GM12878 (cell line): Measurements from ENCODE around the gene CD99. TPM values are rescaled to one million over a fixed set of nuclear protein-coding genes. Genes with fewer than 3 reads are reported as not detected.

Source experiments
- ATAC-seq: fragments of 200-7000 bp; cut with Tn5 transposase; 3 replicates; pipeline ENCODE4 v1.9.1; 2020; ENCODE audit warnings: mild to moderate bottlenecking, moderate library complexity
- BruUV-seq: library from RNA; stranded (reverse); fragments of 400-500 nt; replicated peaks from 2 replicates; lab custom pipeline; 2021; lab: Mats Ljungman, UMichigan
- CTCF ChIA-PET: fragments of 300-600 bp; sonication (Branson Sonifier 250); formaldehyde crosslinking; extraction: SDS; loops from one replicate; lab custom pipeline; 2021; ENCODE audit warnings: inconsistent platforms; lab: Yijun Ruan, JAX
- POLR2A ChIA-PET: fragments of 350-600 bp; formaldehyde crosslinking; extraction: SDS; loops from one replicate; lab custom pipeline; 2021; ENCODE audit warnings: inconsistent platforms; lab: Charles Lee
- RAD21 ChIA-PET: fragments of 300-600 bp; sonication (Branson Sonifier 250); formaldehyde crosslinking; loops from one replicate; lab custom pipeline; 2023; ENCODE audit warnings: antibody characterized with exemption; ENCODE audit not compliant: unreplicated experiment; lab: Charles Lee
- SMC1A ChIA-PET: fragments of 300-600 bp; sonication (Branson Sonifier 250); formaldehyde crosslinking; loops from one replicate; lab custom pipeline; 2023; ENCODE audit not compliant: unreplicated experiment, uncharacterized antibody; lab: Charles Lee
- DNase-seq: peaks from one replicate; pipeline ENCODE4 v3.0.0-alpha.2; 2011; ENCODE audit warnings: low read depth, low spot score
- FAIRE-seq: peaks from 3 replicates; lab custom pipeline; 2011; peaks lifted over from hg19 to GRCh38; lab: Jason Lieb, UNC
- H2AFZ ChIP-seq: 2 replicates; pipeline ENCODE4 v1.6.0; 2011; ENCODE audit warnings: low read depth, low read length, control low read depth; ENCODE audit not compliant: control insufficient read depth
- H3K27ac ChIP-seq: 2 replicates; pipeline ENCODE4 v1.5.1; 2011; ENCODE audit warnings: control low read depth; ENCODE audit not compliant: control insufficient read depth, insufficient read depth
- H3K27me3 ChIP-seq, 2 experiments: replicated peaks in 1 of 2; 2 replicates each; pipeline versions ENCODE4 v1.6.0 to v1.6.1; 2011; ENCODE audit warnings: low read length in 1 of 2; ENCODE audit not compliant: control insufficient read depth in 2 of 2, insufficient read depth in 2 of 2
- H3K36me3 ChIP-seq, 2 experiments: 2 replicates each; pipeline ENCODE4 v1.5.1; 2011; ENCODE audit warnings: low read length in 1 of 2; ENCODE audit not compliant: control insufficient read depth in 2 of 2, insufficient read depth in 2 of 2
- H3K4me1 ChIP-seq: 2 replicates; pipeline ENCODE4 v1.6.1; 2011; ENCODE audit warnings: mild to moderate bottlenecking, low read length, moderate library complexity, mixed read lengths; ENCODE audit not compliant: control insufficient read depth, insufficient read depth
- H3K4me2 ChIP-seq: 2 replicates; pipeline ENCODE4 v1.6.0; 2011; ENCODE audit warnings: control low read depth; ENCODE audit not compliant: control insufficient read depth, insufficient read depth
- H3K4me3 ChIP-seq: fragments of 200-600 bp; sonication (generic); 2 replicates; pipeline ENCODE4 v1.5.1; 2016
- H3K79me2 ChIP-seq: 2 replicates; pipeline ENCODE4 v1.6.0; 2011; ENCODE audit warnings: low read length; ENCODE audit not compliant: control insufficient read depth, insufficient read depth
- H3K9ac ChIP-seq: 2 replicates; pipeline ENCODE4 v1.8.0; 2011; ENCODE audit warnings: low read length, control low read depth, mixed read lengths; ENCODE audit not compliant: control insufficient read depth, insufficient read depth
- H3K9me3 ChIP-seq: replicated peaks from 3 replicates; pipeline ENCODE4 v1.5.1; 2011; ENCODE audit warnings: mild to moderate bottlenecking, low read length; ENCODE audit not compliant: control insufficient read depth, insufficient read depth
- H4K20me1 ChIP-seq: 2 replicates; pipeline ENCODE4 v1.6.0; 2011; ENCODE audit not compliant: control insufficient read depth, insufficient read depth
- ASH2L ChIP-seq: fragments of 300-600, 200-600 bp; sonication (generic); IDR thresholded peaks from 2 replicates; pipeline ENCODE4 v1.6.1; 2017; ENCODE audit warnings: low read depth, mild to moderate bottlenecking, borderline replicate concordance
- ATF7 ChIP-seq: fragments of 450-650 bp; IDR thresholded peaks from 2 replicates; pipeline ENCODE4 v1.6.1; 2016; ENCODE audit warnings: low read depth, mild to moderate bottlenecking
- CBFB ChIP-seq: IDR thresholded peaks from 2 replicates; pipeline ENCODE4 v1.6.1; 2016; ENCODE audit warnings: antibody characterized with exemption, low read depth
- CBX5 ChIP-seq: sonication (generic); IDR thresholded peaks from 2 replicates; pipeline ENCODE4 v1.6.1; 2016; ENCODE audit warnings: low read depth, moderate library complexity, mild to moderate bottlenecking, inconsistent platforms
- CHD2 ChIP-seq: IDR thresholded peaks from 2 replicates; pipeline ENCODE4 v1.6.1; 2011; ENCODE audit warnings: low read depth, low read length, improper control_type of control experiment, borderline replicate concordance
- CREM ChIP-seq: IDR thresholded peaks from 2 replicates; pipeline ENCODE4 v1.6.1; 2014; ENCODE audit warnings: antibody characterized with exemption, low read depth
- EP300 ChIP-seq, 2 experiments: fragments of 150-350 bp in 1 of 2; IDR thresholded peaks; 2 replicates each; pipeline ENCODE4 v1.6.1; 2011 to 2012; ENCODE audit warnings: low read depth in 2 of 2, low read length in 2 of 2, borderline replicate concordance in 1 of 2, improper control_type of control experiment in 1 of 2, inconsistent platforms in 1 of 2; ENCODE audit not compliant: control insufficient read depth in 1 of 2
- EZH2 ChIP-seq: IDR thresholded peaks from 2 replicates; pipeline ENCODE4 v1.6.1; 2012; ENCODE audit warnings: low read depth, mild to moderate bottlenecking, control low read depth, inconsistent platforms, low read length, borderline replicate concordance; ENCODE audit not compliant: control insufficient read depth
- IRF4 ChIP-seq: IDR thresholded peaks from 2 replicates; pipeline ENCODE4 v1.6.1; 2011; ENCODE audit warnings: low read depth, low read length
- JUNB ChIP-seq: IDR thresholded peaks from 2 replicates; pipeline ENCODE4 v1.6.1; 2016; ENCODE audit warnings: antibody characterized with exemption, mild to moderate bottlenecking
- KDM1A ChIP-seq: fragments of 200-600 bp; sonication (generic); IDR thresholded peaks from 2 replicates; pipeline ENCODE4 v1.6.1; 2016; ENCODE audit warnings: borderline replicate concordance
- MEF2B ChIP-seq: fragments of 450-650 bp; IDR thresholded peaks from 2 replicates; pipeline ENCODE4 v1.6.1; 2018; ENCODE audit warnings: mild to moderate bottlenecking, moderate library complexity; ENCODE audit not compliant: partially characterized antibody, poor library complexity, severe bottlenecking
- NBN ChIP-seq: fragments of 450-650 bp; IDR thresholded peaks from 2 replicates; pipeline ENCODE4 v1.6.1; 2016
- RAD51 ChIP-seq: fragments of 450-650 bp; IDR thresholded peaks from 2 replicates; pipeline ENCODE4 v1.6.1; 2016; ENCODE audit warnings: moderate library complexity, mild to moderate bottlenecking, inconsistent platforms
- RCOR1 ChIP-seq: conservative IDR thresholded peaks from 2 replicates; pipeline ENCODE4 v1.6.1; 2012; ENCODE audit warnings: low read depth, low read length, improper control_type of control experiment
- YY1 ChIP-seq: IDR thresholded peaks from 2 replicates; pipeline ENCODE4 v1.6.1; 2011; ENCODE audit warnings: low read depth, mild to moderate bottlenecking, low read length
- ZBED1 ChIP-seq: IDR thresholded peaks from 2 replicates; pipeline ENCODE4 v1.6.1; 2016; ENCODE audit warnings: borderline replicate concordance
- ZNF207 ChIP-seq: fragments of 450-650 bp; IDR thresholded peaks from 2 replicates; pipeline ENCODE4 v1.6.1; 2014; ENCODE audit warnings: antibody characterized with exemption, mild to moderate bottlenecking, borderline replicate concordance
- ZNF217 ChIP-seq: fragments of 450-650 bp; IDR thresholded peaks from 2 replicates; pipeline ENCODE4 v1.6.1; 2017; ENCODE audit warnings: antibody characterized with exemption, mild to moderate bottlenecking
- WGBS: methylation state at CpG from one replicate; pipeline ENCODE4 v1.1.6; 2016; ENCODE audit warnings: low lambda C conversion rate; ENCODE audit not compliant: insufficient replicate concordance, insufficient coverage; ENCODE audit errors: missing lambda C conversion rate; 5-methylcytosine and 5-hydroxymethylcytosine counted together
- in situ Hi-C: fragments of 300-500 bp; cut with MboI; formaldehyde crosslinking; loops from 9 replicates; pipeline ENCODE4 v1.14.3; 2018; ENCODE audit warnings: mixed read lengths
- intact Hi-C: fragments of 100-400 bp; cut with micrococcal nuclease; formaldehyde crosslinking; loops from one replicate; pipeline ENCODE4 v1.14.2; 2022; ENCODE audit not compliant: unreplicated experiment
- polyA plus RNA-seq, 11 experiments: library from polyadenylated mRNA; depleted of rRNA in 4 of 11; unstranded in 6 of 11; stranded (reverse) in 5 of 11; fragments of >200 nt; fragmentation: Nextera tagmentation in 4 of 11; fragmentation: Illumina TruSeq in 1 of 11; extraction: Ambion mirVana in 4 of 11; extraction: Trizol in 1 of 11; gene quantifications; 1 replicate in 1 of 11; 2 replicates in 10 of 11; pipeline versions ENCODE4 v1.2.1 to v1.2.3, GENCODE V29; 2011 to 2016; ENCODE audit warnings: inconsistent platforms in 2 of 11, missing spikeins in 2 of 11, low read depth in 1 of 11
- total RNA-seq, 4 experiments: library from RNA; depleted of rRNA in 3 of 4; stranded (reverse); fragments of >200 nt in 3 of 4; fragmentation: Illumina TruSeq in 1 of 4; extraction: Trizol in 1 of 4; gene quantifications; 2 replicates each; pipeline versions ENCODE4 v1.2.1 to v1.2.3, GENCODE V29; 2013 to 2021
- TF ChIP-seq, protein P1 (sequence below): fragments of 450-650 bp; IDR thresholded peaks from 2 replicates; pipeline ENCODE4 v1.6.1; 2017; ENCODE audit warnings: mild to moderate bottlenecking, low read depth, inconsistent platforms; ENCODE audit not compliant: poor library complexity, severe bottlenecking
- TF ChIP-seq, protein P2 (sequence below): fragments of 450-650 bp; IDR thresholded peaks from 2 replicates; pipeline ENCODE4 v1.6.1; 2017; ENCODE audit warnings: mild to moderate bottlenecking

The CD99 gene
- total and polyA plus RNA-seq, 10 of the 15 experiments (the other 5 are each of a cell fraction or from before 2014, with no cell fraction given) = 24.8 to 242 (median 158) TPM

DNA sequence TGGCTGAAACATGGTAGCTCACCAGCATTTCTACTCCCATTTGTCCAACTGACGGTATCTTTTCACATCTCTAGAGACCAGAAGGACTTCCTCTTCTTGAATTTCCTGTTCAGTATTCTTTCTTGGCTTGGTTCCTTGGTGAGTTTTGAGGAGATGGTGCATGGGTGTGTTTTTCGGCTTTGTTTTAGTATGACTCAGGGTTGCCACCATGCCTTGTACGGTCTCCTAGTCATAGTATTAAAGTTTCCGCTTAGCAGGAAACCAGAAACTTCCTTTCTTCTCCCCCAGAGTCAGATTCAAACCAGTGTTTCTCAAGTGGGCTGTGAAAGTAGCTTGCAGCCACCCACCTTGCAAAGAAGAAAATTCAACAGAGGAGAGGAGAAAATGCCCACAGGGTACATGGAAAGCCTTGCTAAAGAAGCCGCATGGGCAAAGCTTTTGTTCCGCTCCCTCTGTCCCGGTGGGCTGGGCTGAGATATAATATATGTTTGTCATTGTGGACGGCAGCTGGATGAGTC, 5.7 kb downstream of the CD99 start:
- DNase-seq = peak; percentile 92
- Histone ChIP-seq H3K27ac (peak overlapping the region; percentile 56), H4K20me1 (no peaks in the 10 kb centered on the region), H3K79me2 (peaks cover 31% of the 10 kb centered on the region), H3K4me3 (peak overlapping the region; percentile 17; the same call in 1 of the 2 replicates), H3K27me3 (no peaks in the 10 kb centered on the region), H3K9ac (peak overlapping the region; percentile 36), H3K9me3 (no peaks in the 10 kb centered on the region), H2AFZ (no peak overlapping the region; the same call in 1 of the 2 replicates), H3K4me2 (peak overlapping the region; percentile 80), H3K36me3 (no peaks in the 10 kb centered on the region; a peak in 1 of 4 replicates), H3K4me1 (peaks cover 29% of the 10 kb centered on the region)
- BruUV-seq = no TSS peak
- ChIA-PET RAD21 (no interaction called here), POLR2A (no interaction called here), CTCF (no interaction called here), SMC1A (no interaction called here)
- 1% methylated on average over 8 of the region's 8 CpGs for WGBS
- peak; percentile 84 for ATAC-seq
- intact Hi-C loops (loop anchor here (10.0 kb wide), 3 partner anchors 172 to 1242 kb away; partner anchors contain the start of gene ASMTL), in situ Hi-C loops (no loop called here)
- peak; percentile 86 for FAIRE-seq
- peak; percentile 12 to 52; a peak in 1 of 4 replicates for TF ChIP-seq EP300 (IDR thresholded peaks at IDR 0.05; ENCODE audit: borderline replicate concordance in 1 of 2, control insufficient read depth in 1 of 2, low read depth in 2 of 2, low read length in 2 of 2)
- no peak for TF ChIP-seq ASH2L
- peak; percentile 62 for TF ChIP-seq ATF7
- 0 out of 2 replicates have a peak, but pooled peaks have one; percentile 10 for TF ChIP-seq RAD51
- no peak for TF ChIP-seq ZNF207
- 0 out of 2 replicates have a peak, but pooled peaks have one; percentile 50 for TF ChIP-seq CBX5
- peak; percentile 90 for TF ChIP-seq JUNB
- TF ChIP-seq RCOR1 = 0 out of 2 replicates have a peak, but pooled peaks have one; percentile 23
- 0 out of 2 replicates have a peak, but pooled peaks have one; percentile 58 for TF ChIP-seq CBFB
- peak; percentile 83 for TF ChIP-seq IRF4
- no peak for TF ChIP-seq CHD2
- no peak for TF ChIP-seq ZBED1
- peak; percentile 33; the same call in 1 of the 2 replicates for TF ChIP-seq ZNF217
- 0 out of 2 replicates have a peak, but pooled peaks have one; percentile 42 for TF ChIP-seq NBN
- TF ChIP-seq, protein P1, sequence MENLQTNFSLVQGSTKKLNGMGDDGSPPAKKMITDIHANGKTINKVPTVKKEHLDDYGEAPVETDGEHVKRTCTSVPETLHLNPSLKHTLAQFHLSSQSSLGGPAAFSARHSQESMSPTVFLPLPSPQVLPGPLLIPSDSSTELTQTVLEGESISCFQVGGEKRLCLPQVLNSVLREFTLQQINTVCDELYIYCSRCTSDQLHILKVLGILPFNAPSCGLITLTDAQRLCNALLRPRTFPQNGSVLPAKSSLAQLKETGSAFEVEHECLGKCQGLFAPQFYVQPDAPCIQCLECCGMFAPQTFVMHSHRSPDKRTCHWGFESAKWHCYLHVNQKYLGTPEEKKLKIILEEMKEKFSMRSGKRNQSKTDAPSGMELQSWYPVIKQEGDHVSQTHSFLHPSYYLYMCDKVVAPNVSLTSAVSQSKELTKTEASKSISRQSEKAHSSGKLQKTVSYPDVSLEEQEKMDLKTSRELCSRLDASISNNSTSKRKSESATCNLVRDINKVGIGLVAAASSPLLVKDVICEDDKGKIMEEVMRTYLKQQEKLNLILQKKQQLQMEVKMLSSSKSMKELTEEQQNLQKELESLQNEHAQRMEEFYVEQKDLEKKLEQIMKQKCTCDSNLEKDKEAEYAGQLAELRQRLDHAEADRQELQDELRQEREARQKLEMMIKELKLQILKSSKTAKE = peak; percentile 49
- no peak for TF ChIP-seq EZH2
- TF ChIP-seq YY1 = 0 out of 2 replicates have a peak, but pooled peaks have one; percentile 52
- no peak for TF ChIP-seq KDM1A
- TF ChIP-seq, protein P2, sequence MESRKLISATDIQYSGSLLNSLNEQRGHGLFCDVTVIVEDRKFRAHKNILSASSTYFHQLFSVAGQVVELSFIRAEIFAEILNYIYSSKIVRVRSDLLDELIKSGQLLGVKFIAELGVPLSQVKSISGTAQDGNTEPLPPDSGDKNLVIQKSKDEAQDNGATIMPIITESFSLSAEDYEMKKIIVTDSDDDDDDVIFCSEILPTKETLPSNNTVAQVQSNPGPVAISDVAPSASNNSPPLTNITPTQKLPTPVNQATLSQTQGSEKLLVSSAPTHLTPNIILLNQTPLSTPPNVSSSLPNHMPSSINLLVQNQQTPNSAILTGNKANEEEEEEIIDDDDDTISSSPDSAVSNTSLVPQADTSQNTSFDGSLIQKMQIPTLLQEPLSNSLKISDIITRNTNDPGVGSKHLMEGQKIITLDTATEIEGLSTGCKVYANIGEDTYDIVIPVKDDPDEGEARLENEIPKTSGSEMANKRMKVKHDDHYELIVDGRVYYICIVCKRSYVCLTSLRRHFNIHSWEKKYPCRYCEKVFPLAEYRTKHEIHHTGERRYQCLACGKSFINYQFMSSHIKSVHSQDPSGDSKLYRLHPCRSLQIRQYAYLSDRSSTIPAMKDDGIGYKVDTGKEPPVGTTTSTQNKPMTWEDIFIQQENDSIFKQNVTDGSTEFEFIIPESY = no peak
- peak; percentile 41; the same call in 1 of the 2 replicates for TF ChIP-seq CREM
- peak; percentile 31 for TF ChIP-seq MEF2B
